Glutamatergic neuron (in vitro differentiated cells): ENCODE data around the gene CCDC70. TPM values are rescaled to one million over a fixed set of nuclear protein-coding genes. Genes with fewer than 3 reads are reported as not detected.

Experiments used
- DNase-seq: peaks from one replicate; pipeline ENCODE4 v3.0.0; 2022
- H3K27ac Mint-ChIP-seq: one replicate; pipeline ENCODE4 v1.8.0; 2020; ENCODE audit warnings: mild to moderate bottlenecking, mixed read lengths, inconsistent platforms; ENCODE audit not compliant: unreplicated experiment
- H3K27me3 Mint-ChIP-seq: one replicate; pipeline ENCODE4 v1.8.0; 2020; ENCODE audit warnings: mild to moderate bottlenecking, moderate library complexity, mixed read lengths, inconsistent platforms; ENCODE audit not compliant: unreplicated experiment
- H3K36me3 Mint-ChIP-seq: one replicate; pipeline ENCODE4 v1.8.0; 2020; ENCODE audit warnings: mild to moderate bottlenecking, mixed read lengths, inconsistent platforms; ENCODE audit not compliant: unreplicated experiment
- H3K4me1 Mint-ChIP-seq: one replicate; pipeline ENCODE4 v1.8.0; 2020; ENCODE audit warnings: mild to moderate bottlenecking, low read depth, mixed read lengths, inconsistent platforms; ENCODE audit not compliant: unreplicated experiment
- H3K4me3 Mint-ChIP-seq: one replicate; pipeline ENCODE4 v1.8.0; 2020; ENCODE audit warnings: mild to moderate bottlenecking, mixed read lengths, inconsistent platforms; ENCODE audit not compliant: unreplicated experiment
- H3K9me3 Mint-ChIP-seq: one replicate; pipeline ENCODE4 v1.8.0; 2020; ENCODE audit warnings: mild to moderate bottlenecking, moderate library complexity, mixed read lengths, inconsistent platforms; ENCODE audit not compliant: unreplicated experiment
- CTCF ChIP-seq: fragments of 200-600 bp; sonication (generic); IDR thresholded peaks from one replicate; pipeline ENCODE4 v1.5.0; 2021; ENCODE audit not compliant: partially characterized antibody, unreplicated experiment
- total RNA-seq: library from RNA; stranded (reverse); fragmentation: NEBNext Ultra II Directional; extraction: Animal tissue kit (Norgen Biotek cat#: 25700); gene quantifications from one replicate; pipeline ENCODE4 v1.2.1, GENCODE V29; 2021; ENCODE audit not compliant: unreplicated experiment

Gene CCDC70
- total RNA-seq, 1 donor from 2014 or later: not detected

GRCh38 chr13:51837016-51837415 is 24.8 kb upstream of the CCDC70 start:
- Mint-ChIP-seq H3K9me3 (peaks cover 4% of the 10 kb centered on the region), H3K4me1 (peaks cover 25% of the 10 kb centered on the region)

GRCh38 chr13:51838240-51838846 is 23.4 kb upstream of the CCDC70 start:
- Mint-ChIP-seq H3K4me3 (no peak overlapping the region), H3K27ac (no peak overlapping the region), H3K9me3 (peaks cover 4% of the 10 kb centered on the region), H3K27me3 (peaks cover 6% of the 10 kb centered on the region), H3K36me3 (no peaks in the 10 kb centered on the region), H3K4me1 (peaks cover 19% of the 10 kb centered on the region)
- no peak for DNase-seq
- no peak for TF ChIP-seq CTCF

More at GRCh38 chr13:51837016-51837415, 24.8 kb upstream of the CCDC70 start:
- Mint-ChIP-seq H3K27ac (no peak overlapping the region), H3K4me3 (no peak overlapping the region), H3K36me3 (no peaks in the 10 kb centered on the region), H3K27me3 (peaks cover 6% of the 10 kb centered on the region)
- DNase-seq: no peak
- no peak for TF ChIP-seq CTCF

- Mint-ChIP-seq H3K27me3 (peaks cover under 1% of the 10 kb centered on the region), H3K4me3 (no peak overlapping the region), H3K36me3 (no peaks in the 10 kb centered on the region), H3K27ac (no peak overlapping the region), H3K9me3 (peaks cover 4% of the 10 kb centered on the region), H3K4me1 (peaks cover 11% of the 10 kb centered on the region)
- TF ChIP-seq CTCF: no peak
- no peak for DNase-seq
These were observed 21.8 kb upstream of the CCDC70 start for GRCh38 chr13:51839711-51840540.

- Mint-ChIP-seq H3K9me3 (peaks cover 4% of the 10 kb centered on the region), H3K27me3 (peaks cover 1% of the 10 kb centered on the region), H3K4me1 (peaks cover 9% of the 10 kb centered on the region), H3K4me3 (no peak overlapping the region), H3K36me3 (no peaks in the 10 kb centered on the region), H3K27ac (no peak overlapping the region)
- no peak for TF ChIP-seq CTCF
- no peak for DNase-seq
These were observed 20.9 kb upstream of the CCDC70 start for GRCh38 chr13:51840917-51841316.

DNA sequence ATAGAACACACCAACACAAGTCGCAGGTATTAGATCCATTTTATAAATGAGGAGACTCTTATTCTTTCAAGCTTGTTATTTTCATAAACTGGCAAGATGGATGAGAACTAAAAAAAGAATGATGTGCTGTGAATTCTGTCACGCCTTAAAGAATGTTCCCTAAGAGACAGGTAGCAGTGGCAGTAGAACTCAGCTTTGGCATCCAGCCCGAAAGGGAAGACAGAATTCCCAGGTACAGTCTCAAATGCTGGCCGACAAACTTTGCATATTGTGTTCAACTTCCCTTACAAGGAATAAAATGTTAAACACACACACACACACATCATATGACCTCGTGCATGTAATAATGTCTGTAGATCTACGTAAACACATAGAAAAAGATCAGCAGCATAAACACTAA is 20.0 kb upstream of the CCDC70 start:
- no peak for DNase-seq
- no peak for TF ChIP-seq CTCF
- Mint-ChIP-seq H3K4me3 (no peak overlapping the region), H3K36me3 (no peaks in the 10 kb centered on the region), H3K27me3 (peaks cover 3% of the 10 kb centered on the region), H3K4me1 (peaks cover 2% of the 10 kb centered on the region), H3K9me3 (peaks cover 4% of the 10 kb centered on the region), H3K27ac (no peak overlapping the region)
